ENCODE data around the gene SLX9.
A peak's percentile ranks its signal among the peaks of the same experiment; 100 is the strongest.

DNA sequence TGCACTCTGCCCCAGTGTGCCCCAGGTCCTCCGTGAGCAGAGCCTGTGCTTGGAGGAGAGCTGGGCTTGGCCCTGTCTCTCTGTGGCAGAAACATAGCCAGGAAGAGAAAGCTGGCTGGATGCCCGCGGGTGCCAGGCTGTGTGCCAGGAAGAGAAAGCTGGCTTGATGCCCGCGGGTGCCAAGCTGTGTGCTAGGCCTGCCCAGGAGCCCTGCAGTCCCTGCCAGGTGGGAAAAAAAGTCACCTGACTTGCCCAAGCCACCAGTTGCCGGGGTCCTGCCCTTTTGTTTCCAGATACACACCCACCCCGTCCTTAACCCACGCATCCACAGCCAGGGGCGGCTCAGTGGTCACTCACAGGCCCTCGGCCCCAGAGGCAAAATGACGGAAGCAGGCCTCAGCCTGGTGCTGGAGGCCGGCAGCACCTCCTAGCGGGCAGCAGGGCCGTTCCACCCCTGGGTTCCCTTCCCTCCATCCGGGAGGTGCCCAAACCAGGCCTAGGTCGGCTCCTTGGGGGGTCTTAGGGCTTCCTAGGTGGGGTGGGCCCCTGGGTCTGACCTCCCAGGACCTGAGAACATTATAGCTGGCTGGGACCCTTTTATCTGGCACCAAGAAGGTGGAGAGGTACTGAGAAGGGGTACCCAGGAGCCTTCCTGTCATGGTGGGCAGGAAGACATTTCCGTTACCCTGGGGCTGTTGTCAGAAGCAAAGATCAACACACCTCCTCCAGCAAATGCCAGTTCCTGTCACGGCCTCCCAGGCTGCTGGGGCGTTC is 28.3 kb upstream of the SLX9 start:
- TF ChIP-seq, protein P1, sequence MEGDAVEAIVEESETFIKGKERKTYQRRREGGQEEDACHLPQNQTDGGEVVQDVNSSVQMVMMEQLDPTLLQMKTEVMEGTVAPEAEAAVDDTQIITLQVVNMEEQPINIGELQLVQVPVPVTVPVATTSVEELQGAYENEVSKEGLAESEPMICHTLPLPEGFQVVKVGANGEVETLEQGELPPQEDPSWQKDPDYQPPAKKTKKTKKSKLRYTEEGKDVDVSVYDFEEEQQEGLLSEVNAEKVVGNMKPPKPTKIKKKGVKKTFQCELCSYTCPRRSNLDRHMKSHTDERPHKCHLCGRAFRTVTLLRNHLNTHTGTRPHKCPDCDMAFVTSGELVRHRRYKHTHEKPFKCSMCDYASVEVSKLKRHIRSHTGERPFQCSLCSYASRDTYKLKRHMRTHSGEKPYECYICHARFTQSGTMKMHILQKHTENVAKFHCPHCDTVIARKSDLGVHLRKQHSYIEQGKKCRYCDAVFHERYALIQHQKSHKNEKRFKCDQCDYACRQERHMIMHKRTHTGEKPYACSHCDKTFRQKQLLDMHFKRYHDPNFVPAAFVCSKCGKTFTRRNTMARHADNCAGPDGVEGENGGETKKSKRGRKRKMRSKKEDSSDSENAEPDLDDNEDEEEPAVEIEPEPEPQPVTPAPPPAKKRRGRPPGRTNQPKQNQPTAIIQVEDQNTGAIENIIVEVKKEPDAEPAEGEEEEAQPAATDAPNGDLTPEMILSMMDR (IDR thresholded peaks at IDR 0.05), result peak in 1 of 4 experiments; percentile 18
- TF ChIP-seq POLR2AphosphoS5 (IDR thresholded peaks at IDR 0.05) (peak; percentile 78), POLR2A (IDR thresholded peaks at IDR 0.05) (no peak)
